GM23338 (cell line): ENCODE results near the gene PPFIA4. TPM values are rescaled to one million over a fixed set of nuclear protein-coding genes. Genes with fewer than 3 reads are reported as not detected.

Experiments used
- ATAC-seq: fragments of 200-7000 bp; cut with Tn5 transposase; 3 replicates; pipeline ENCODE4 v1.9.1; 2020
- DNase-seq: peaks from one replicate; pipeline ENCODE4 v3.0.0-alpha.2; 2015; ENCODE audit warnings: low spot score
- H2AFZ ChIP-seq: fragments of 200-600 bp; sonication (generic); 2 replicates; pipeline ENCODE4 v1.8.0; 2016; ENCODE audit warnings: antibody characterized with exemption, mild to moderate bottlenecking, moderate library complexity
- H3F3A ChIP-seq: fragments of 200-600 bp; sonication (generic); replicated peaks from 2 replicates; pipeline ENCODE4 v1.8.0; 2017; ENCODE audit warnings: antibody characterized with exemption, mixed run types, low read depth
- H3K27ac ChIP-seq: fragments of 200-600 bp; sonication (generic); 2 replicates; pipeline ENCODE4 v1.6.1; 2016; ENCODE audit warnings: low read depth
- H3K27me3 ChIP-seq: fragments of 200-600 bp; sonication (generic); 2 replicates; pipeline ENCODE4 v1.8.0; 2016; ENCODE audit warnings: mild to moderate bottlenecking, mixed run types, moderate library complexity; ENCODE audit not compliant: insufficient read depth
- H3K36me3 ChIP-seq: fragments of 200-600 bp; sonication (generic); 2 replicates; pipeline ENCODE4 v1.8.0; 2016; ENCODE audit warnings: mild to moderate bottlenecking; ENCODE audit not compliant: insufficient read depth
- H3K4me1 ChIP-seq: fragments of 200-600 bp; sonication (generic); 2 replicates; pipeline ENCODE4 v1.8.0; 2016; ENCODE audit warnings: mild to moderate bottlenecking, moderate library complexity; ENCODE audit not compliant: insufficient read depth
- H3K4me2 ChIP-seq: fragments of 200-600 bp; sonication (generic); 2 replicates; pipeline ENCODE4 v1.7.1; 2017; ENCODE audit warnings: mixed run types
- H3K4me3 ChIP-seq: fragments of 200-600 bp; sonication (generic); 2 replicates; pipeline ENCODE4 v1.6.1; 2016; ENCODE audit warnings: mixed run types
- H3K79me2 ChIP-seq: fragments of 200-600 bp; sonication (generic); replicated peaks from 2 replicates; pipeline ENCODE4 v1.8.0; 2017; ENCODE audit warnings: mild to moderate bottlenecking; ENCODE audit not compliant: insufficient read depth
- H3K9me2 ChIP-seq: fragments of 200-600 bp; sonication (generic); 2 replicates; pipeline ENCODE4 v1.8.0; 2017; ENCODE audit not compliant: insufficient read depth
- H4K20me1 ChIP-seq: fragments of 200-600 bp; sonication (generic); replicated peaks from 2 replicates; pipeline ENCODE4 v1.8.0; 2017; ENCODE audit warnings: mild to moderate bottlenecking; ENCODE audit not compliant: insufficient read depth
- H3K27ac Mint-ChIP-seq: 2 replicates; pipeline ENCODE4 v1.8.0; 2020; ENCODE audit warnings: inconsistent platforms, mild to moderate bottlenecking, moderate library complexity, mixed read lengths
- H3K27me3 Mint-ChIP-seq: 3 replicates; pipeline ENCODE4 v1.8.0; 2022; ENCODE audit warnings: low read depth, mild to moderate bottlenecking, moderate library complexity, mixed read lengths, inconsistent platforms; ENCODE audit not compliant: insufficient read depth, poor library complexity
- H3K36me3 Mint-ChIP-seq: 3 replicates; pipeline ENCODE4 v1.8.0; 2021; ENCODE audit warnings: low read depth, mild to moderate bottlenecking, inconsistent platforms, moderate library complexity, mixed read lengths
- H3K4me1 Mint-ChIP-seq: 3 replicates; pipeline ENCODE4 v1.8.0; 2020; ENCODE audit warnings: mild to moderate bottlenecking, inconsistent platforms, mixed read lengths
- H3K4me3 Mint-ChIP-seq: 3 replicates; pipeline ENCODE4 v1.8.0; 2021; ENCODE audit warnings: moderate library complexity, mild to moderate bottlenecking, inconsistent platforms, mixed read lengths
- H3K9me3 Mint-ChIP-seq: 3 replicates; pipeline ENCODE4 v1.8.0; 2020; ENCODE audit warnings: moderate library complexity, mild to moderate bottlenecking, inconsistent platforms, mixed read lengths
- CREB1 ChIP-seq: fragments of 250-450 bp; sonication (Bioruptor Pico); IDR thresholded peaks from 2 replicates; pipeline ENCODE4 v1.5.0; 2020; ENCODE audit warnings: low read depth, mild to moderate bottlenecking, moderate library complexity
- EZH2 ChIP-seq: fragments of 200-600 bp; sonication (generic); IDR thresholded peaks from one replicate; pipeline ENCODE4 v1.8.0; 2017; ENCODE audit warnings: antibody characterized with exemption, mild to moderate bottlenecking, low read depth; ENCODE audit not compliant: unreplicated experiment
- NANOG ChIP-seq: IDR thresholded peaks from 2 replicates; pipeline ENCODE4 v1.6.1; 2016; ENCODE audit warnings: antibody characterized with exemption, borderline replicate concordance
- ZNF114 ChIP-seq: fragments of 250-450 bp; sonication (Bioruptor Pico); IDR thresholded peaks from 2 replicates; pipeline ENCODE4 v1.5.0; 2020; ENCODE audit warnings: mild to moderate bottlenecking, moderate library complexity
- polyA plus RNA-seq: library from polyadenylated mRNA; unstranded; fragments of >200 nt; fragmentation: Nextera tagmentation; extraction: Ambion mirVana; gene quantifications from 2 replicates; pipeline ENCODE4 v1.2.1, GENCODE V29; 2016
- total RNA-seq: library from RNA; depleted of rRNA; stranded (reverse); fragments of >200 nt; shearing (Covaris generic); gene quantifications from 2 replicates; pipeline ENCODE4 v1.2.3, GENCODE V29; 2014
- TF ChIP-seq, protein P1 (sequence below), 2 experiments: fragments of 200-600 bp in 1 of 2; sonication (generic) in 1 of 2; conservative IDR thresholded peaks; 2 replicates each; pipeline versions ENCODE4 v1.5.1 to v1.6.1; 2016 to 2017; ENCODE audit warnings: antibody characterized with exemption in 2 of 2, low read depth in 2 of 2, mild to moderate bottlenecking in 2 of 2, moderate library complexity in 1 of 2
- TF ChIP-seq, protein P2 (sequence below): IDR thresholded peaks from 2 replicates; pipeline ENCODE4 v1.6.1; 2016; ENCODE audit warnings: antibody characterized with exemption

PPFIA4 gene
- total and polyA plus RNA-seq, 2 experiments from 2014 or later, result 1.3 to 7.6 TPM

DNA sequence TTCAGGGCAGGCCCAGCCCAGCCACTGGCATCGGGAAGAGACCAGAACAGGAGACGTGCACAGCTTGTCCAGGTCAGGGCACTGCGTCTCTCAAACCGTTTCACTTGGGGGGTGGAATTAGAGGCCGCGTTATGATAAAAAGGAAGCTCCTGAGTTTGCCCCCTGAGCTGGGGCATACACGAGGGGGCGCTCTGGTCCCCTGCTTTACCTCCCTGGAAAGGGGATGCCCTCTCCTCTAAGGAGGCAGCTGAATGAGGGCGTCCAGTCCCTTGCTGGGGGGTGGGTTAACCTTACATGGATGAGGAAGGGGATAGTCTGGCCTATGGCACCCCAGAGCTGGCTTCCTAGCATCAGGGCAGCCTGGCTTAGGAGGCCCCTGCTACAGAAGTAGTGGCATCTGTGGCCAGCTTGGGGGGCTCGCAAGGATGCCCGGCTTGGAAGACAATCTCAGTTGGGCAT lies 57.2 kb downstream of the PPFIA4 start:
- Histone ChIP-seq H3K27ac (no peak overlapping the region), H3K36me3 (no peaks in the 10 kb centered on the region), H3K27me3 (no peaks in the 10 kb centered on the region), H4K20me1 (no peaks in the 10 kb centered on the region), H3K79me2 (no peaks in the 10 kb centered on the region), H2AFZ (no peak overlapping the region), H3F3A (no peaks in the 10 kb centered on the region), H3K9me2 (peaks cover 3% of the 10 kb centered on the region; the same call in 1 of the 2 replicates), H3K4me1 (peaks cover 17% of the 10 kb centered on the region), H3K4me2 (no peak overlapping the region), H3K4me3 (no peak overlapping the region)
- peaks cover 38% of the 10 kb centered on the region for H3K4me1 Mint-ChIP-seq
- TF ChIP-seq, protein P1, sequence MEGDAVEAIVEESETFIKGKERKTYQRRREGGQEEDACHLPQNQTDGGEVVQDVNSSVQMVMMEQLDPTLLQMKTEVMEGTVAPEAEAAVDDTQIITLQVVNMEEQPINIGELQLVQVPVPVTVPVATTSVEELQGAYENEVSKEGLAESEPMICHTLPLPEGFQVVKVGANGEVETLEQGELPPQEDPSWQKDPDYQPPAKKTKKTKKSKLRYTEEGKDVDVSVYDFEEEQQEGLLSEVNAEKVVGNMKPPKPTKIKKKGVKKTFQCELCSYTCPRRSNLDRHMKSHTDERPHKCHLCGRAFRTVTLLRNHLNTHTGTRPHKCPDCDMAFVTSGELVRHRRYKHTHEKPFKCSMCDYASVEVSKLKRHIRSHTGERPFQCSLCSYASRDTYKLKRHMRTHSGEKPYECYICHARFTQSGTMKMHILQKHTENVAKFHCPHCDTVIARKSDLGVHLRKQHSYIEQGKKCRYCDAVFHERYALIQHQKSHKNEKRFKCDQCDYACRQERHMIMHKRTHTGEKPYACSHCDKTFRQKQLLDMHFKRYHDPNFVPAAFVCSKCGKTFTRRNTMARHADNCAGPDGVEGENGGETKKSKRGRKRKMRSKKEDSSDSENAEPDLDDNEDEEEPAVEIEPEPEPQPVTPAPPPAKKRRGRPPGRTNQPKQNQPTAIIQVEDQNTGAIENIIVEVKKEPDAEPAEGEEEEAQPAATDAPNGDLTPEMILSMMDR (conservative IDR thresholded peaks at IDR 0.05; ENCODE audit: low read depth in 2 of 2), result peak in 1 of 2 experiments; percentile 44; a peak in 3 of 4 replicates
- no peak for TF ChIP-seq ZNF114 (CRISPR knock-in tag)
- TF ChIP-seq, protein P2, sequence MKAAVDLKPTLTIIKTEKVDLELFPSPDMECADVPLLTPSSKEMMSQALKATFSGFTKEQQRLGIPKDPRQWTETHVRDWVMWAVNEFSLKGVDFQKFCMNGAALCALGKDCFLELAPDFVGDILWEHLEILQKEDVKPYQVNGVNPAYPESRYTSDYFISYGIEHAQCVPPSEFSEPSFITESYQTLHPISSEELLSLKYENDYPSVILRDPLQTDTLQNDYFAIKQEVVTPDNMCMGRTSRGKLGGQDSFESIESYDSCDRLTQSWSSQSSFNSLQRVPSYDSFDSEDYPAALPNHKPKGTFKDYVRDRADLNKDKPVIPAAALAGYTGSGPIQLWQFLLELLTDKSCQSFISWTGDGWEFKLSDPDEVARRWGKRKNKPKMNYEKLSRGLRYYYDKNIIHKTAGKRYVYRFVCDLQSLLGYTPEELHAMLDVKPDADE, result no peak
- H3K27ac Mint-ChIP-seq, result peak overlapping the region; percentile 24; the same call in 1 of the 2 replicates
- DNase-seq, result no peak
- H3K36me3 Mint-ChIP-seq, result no peaks in the 10 kb centered on the region
- no peak for ATAC-seq
- H3K9me3 Mint-ChIP-seq, result no peaks in the 10 kb centered on the region
- H3K27me3 Mint-ChIP-seq, result peaks cover 12% of the 10 kb centered on the region
- H3K4me3 Mint-ChIP-seq, result no peak overlapping the region

DNA sequence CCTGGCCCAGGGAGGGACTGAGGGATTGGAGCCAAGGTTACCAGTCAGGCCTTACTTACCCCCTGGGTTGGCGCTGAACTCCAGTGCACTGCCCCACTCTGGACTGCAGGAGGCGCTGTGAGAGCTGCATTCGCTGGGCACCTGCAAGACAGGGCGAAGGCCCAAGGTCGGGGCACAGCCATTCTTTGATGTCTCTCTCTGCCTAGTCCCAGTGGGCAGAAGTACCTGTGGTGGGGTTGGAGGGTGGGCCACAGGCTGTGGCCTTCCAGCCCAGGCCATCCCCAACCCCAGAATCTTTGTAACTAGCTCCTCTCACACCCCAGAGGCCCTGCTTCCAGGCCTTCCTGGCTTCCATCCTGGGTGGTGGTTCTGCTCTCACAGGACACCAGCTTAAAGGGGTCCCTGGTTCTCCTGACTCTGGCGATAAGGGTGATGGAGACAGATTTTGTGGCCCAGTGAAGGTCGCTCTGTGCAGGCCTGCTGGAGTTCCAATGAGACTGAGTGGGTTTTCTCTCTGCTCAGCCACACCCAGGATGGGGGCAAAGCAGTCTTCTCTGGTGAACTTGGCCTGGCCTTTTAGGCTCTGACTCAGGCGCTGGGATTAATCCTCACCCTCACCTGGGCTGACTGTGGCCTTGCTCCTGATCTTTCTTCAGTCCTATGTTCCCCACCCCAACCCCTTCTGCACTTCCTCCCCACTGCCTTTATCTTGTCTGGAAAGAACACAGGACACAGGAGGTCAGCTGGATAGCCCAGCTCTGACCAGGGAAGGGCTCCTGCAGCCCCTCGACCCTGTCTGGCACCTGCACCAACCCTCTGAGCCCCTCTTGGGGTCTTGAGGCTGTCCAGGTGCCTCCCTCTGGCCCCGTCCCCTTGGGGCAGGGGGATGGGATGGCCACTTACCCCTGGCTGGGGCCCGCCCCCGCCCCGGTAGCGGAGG lies 58.6 kb downstream of the PPFIA4 start:
- Mint-ChIP-seq H3K4me3 (no peak overlapping the region), H3K36me3 (no peaks in the 10 kb centered on the region), H3K9me3 (no peaks in the 10 kb centered on the region), H3K27me3 (peaks cover 8% of the 10 kb centered on the region), H3K27ac (no peak overlapping the region), H3K4me1 (peaks cover 39% of the 10 kb centered on the region)
- no peaks in the 10 kb centered on the region for H3F3A ChIP-seq
- ATAC-seq (peak; percentile 62), DNase-seq (peak; percentile 73)
- H3K79me2 ChIP-seq, result no peaks in the 10 kb centered on the region
- no peak overlapping the region for H3K4me2 ChIP-seq
- H3K36me3 ChIP-seq, result no peaks in the 10 kb centered on the region
- TF ChIP-seq, protein P2, result no peak
- TF ChIP-seq CREB1 (CRISPR knock-in tag), result no peak
- TF ChIP-seq NANOG, result no peak
- TF ChIP-seq, protein P1 (conservative IDR thresholded peaks at IDR 0.05; ENCODE audit: low read depth in 2 of 2), result peak; percentile 76 to 94
- TF ChIP-seq EZH2, result no peak
- H3K27me3 ChIP-seq, result no peaks in the 10 kb centered on the region
- H3K4me1 ChIP-seq, result peaks cover 17% of the 10 kb centered on the region
- H2AFZ ChIP-seq, result no peak overlapping the region
- no peaks in the 10 kb centered on the region for H4K20me1 ChIP-seq
- H3K27ac ChIP-seq, result no peak overlapping the region
- no peak overlapping the region for H3K4me3 ChIP-seq
- peaks cover 3% of the 10 kb centered on the region; the same call in 1 of the 2 replicates for H3K9me2 ChIP-seq
